A673 (cell line): Measurements from ENCODE around the gene ALOX15B.

Experiments used
- EZH2 ChIP-seq: fragments of 200-600 bp; sonication (generic); IDR thresholded peaks from 2 replicates; pipeline ENCODE4 v1.6.1; 2017; ENCODE audit warnings: borderline replicate concordance, low read depth, mild to moderate bottlenecking, mixed read lengths, antibody characterized with exemption, low read length; ENCODE audit not compliant: poor library complexity, severe bottlenecking
- TF ChIP-seq, protein P1 (sequence below): fragments of 300-800, 200-600 bp; sonication (generic); conservative IDR thresholded peaks from 2 replicates; pipeline ENCODE4 v1.5.1; 2017; ENCODE audit warnings: low read depth, mild to moderate bottlenecking, antibody characterized with exemption, low read length, moderate library complexity, mixed read lengths

DNA sequence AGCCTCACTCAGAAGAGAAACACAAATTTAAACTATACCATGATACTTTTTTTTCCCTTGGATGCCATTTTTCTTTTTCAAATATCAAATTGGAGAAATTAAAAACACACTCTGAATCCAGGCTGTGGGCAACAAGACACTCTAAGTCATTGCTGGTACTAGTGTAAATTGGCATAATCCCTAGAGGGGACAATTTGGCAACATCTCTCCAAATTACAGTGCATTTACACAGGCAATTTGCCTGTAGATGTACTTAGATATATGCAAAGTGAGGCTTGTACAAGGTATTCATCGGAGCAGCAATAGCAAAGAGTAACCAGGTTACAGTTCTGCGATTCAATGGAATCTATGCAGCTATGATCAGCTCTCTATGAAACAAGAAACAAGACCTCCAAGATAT is 43.1 kb upstream of the ALOX15B start:
- TF ChIP-seq, protein P1, sequence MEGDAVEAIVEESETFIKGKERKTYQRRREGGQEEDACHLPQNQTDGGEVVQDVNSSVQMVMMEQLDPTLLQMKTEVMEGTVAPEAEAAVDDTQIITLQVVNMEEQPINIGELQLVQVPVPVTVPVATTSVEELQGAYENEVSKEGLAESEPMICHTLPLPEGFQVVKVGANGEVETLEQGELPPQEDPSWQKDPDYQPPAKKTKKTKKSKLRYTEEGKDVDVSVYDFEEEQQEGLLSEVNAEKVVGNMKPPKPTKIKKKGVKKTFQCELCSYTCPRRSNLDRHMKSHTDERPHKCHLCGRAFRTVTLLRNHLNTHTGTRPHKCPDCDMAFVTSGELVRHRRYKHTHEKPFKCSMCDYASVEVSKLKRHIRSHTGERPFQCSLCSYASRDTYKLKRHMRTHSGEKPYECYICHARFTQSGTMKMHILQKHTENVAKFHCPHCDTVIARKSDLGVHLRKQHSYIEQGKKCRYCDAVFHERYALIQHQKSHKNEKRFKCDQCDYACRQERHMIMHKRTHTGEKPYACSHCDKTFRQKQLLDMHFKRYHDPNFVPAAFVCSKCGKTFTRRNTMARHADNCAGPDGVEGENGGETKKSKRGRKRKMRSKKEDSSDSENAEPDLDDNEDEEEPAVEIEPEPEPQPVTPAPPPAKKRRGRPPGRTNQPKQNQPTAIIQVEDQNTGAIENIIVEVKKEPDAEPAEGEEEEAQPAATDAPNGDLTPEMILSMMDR = no peak
- TF ChIP-seq EZH2 = no peak
